GM19463 (cell line): Measurements from ENCODE around the gene GDF7.
A peak's percentile ranks its signal among the peaks of the same experiment; 100 is the strongest.

Experiments
- ATAC-seq: cut with Tn5 transposase; IDR thresholded peaks from one replicate; pipeline ENCODE4 v1.9.1; 2021; ENCODE audit warnings: mild to moderate bottlenecking, moderate library complexity; ENCODE audit not compliant: unreplicated experiment

The GDF7 gene

GRCh38 chr2:20666304-20667150 lies at the start of gene GDF7:
Gene GDF7, plus strand, starts transcription at chr2:20667144. Its CDS starts 96 bp downstream, at chr2:20667240.
- peak; percentile 27 for ATAC-seq

GRCh38 chr2:20617892-20618467 lies 49.0 kb upstream of the GDF7 start:
- no peak for ATAC-seq

GRCh38 chr2:20618468-20618885 lies 48.5 kb upstream of the GDF7 start:
- no peak for ATAC-seq

GRCh38 chr2:20618886-20619521 lies 47.9 kb upstream of the GDF7 start:
- no peak for ATAC-seq

- no peak for ATAC-seq
Measured at GRCh38 chr2:20619624-20620024, 47.3 kb upstream of the GDF7 start.

- no peak for ATAC-seq
Measured at GRCh38 chr2:20620271-20620681, 46.7 kb upstream of the GDF7 start.

GRCh38 chr2:20620696-20621365 lies 46.1 kb upstream of the GDF7 start:
- no peak for ATAC-seq

- ATAC-seq = no peak
Measured at GRCh38 chr2:20621366-20622295, 45.3 kb upstream of the GDF7 start.

GRCh38 chr2:20622296-20622686 lies 44.7 kb upstream of the GDF7 start:
- ATAC-seq = no peak

- no peak for ATAC-seq
Measured at GRCh38 chr2:20622731-20623130, 44.2 kb upstream of the GDF7 start.

- ATAC-seq = no peak
Measured at GRCh38 chr2:20623241-20623640, 43.7 kb upstream of the GDF7 start.

- no peak for ATAC-seq
Measured at GRCh38 chr2:20623741-20624155, 43.2 kb upstream of the GDF7 start.

GRCh38 chr2:20624156-20624883 lies 42.6 kb upstream of the GDF7 start:
- no peak for ATAC-seq

- ATAC-seq = no peak
Measured at GRCh38 chr2:20624884-20625485, 42.0 kb upstream of the GDF7 start.

GRCh38 chr2:20625491-20626391 lies 41.2 kb upstream of the GDF7 start:
- ATAC-seq = no peak

- ATAC-seq = no peak
Measured at GRCh38 chr2:20626392-20626697, 40.6 kb upstream of the GDF7 start.

GRCh38 chr2:20626698-20627513 lies 40.0 kb upstream of the GDF7 start:
- no peak for ATAC-seq
